Ovary (tissue), 3 donors: Measurements from ENCODE around the gene TNFRSF13B.

Source experiments
- EP300 ChIP-seq: sonication (generic); formaldehyde crosslinking; IDR thresholded peaks from one replicate; pipeline ENCODE4 v1.6.1; 2017; ENCODE audit warnings: antibody characterized with exemption
- POLR2A ChIP-seq: fragments of 450-650 bp; IDR thresholded peaks from one replicate; pipeline ENCODE4 v1.6.1; 2017; ENCODE audit warnings: antibody characterized with exemption, mild to moderate bottlenecking, moderate library complexity
- TF ChIP-seq, protein P1 (sequence below), 3 donors: fragments of 450-650 bp in 2 of 3; fragments of 200-600 bp in 1 of 3; IDR thresholded peaks; one replicate each; pipeline versions ENCODE4 v1.5.1 to v1.8.0; 2016 to 2022; ENCODE audit warnings: antibody characterized with exemption in 3 of 3, mild to moderate bottlenecking in 1 of 3
- donor health status: DM: no; HTN: no; CAD: no.

DNA sequence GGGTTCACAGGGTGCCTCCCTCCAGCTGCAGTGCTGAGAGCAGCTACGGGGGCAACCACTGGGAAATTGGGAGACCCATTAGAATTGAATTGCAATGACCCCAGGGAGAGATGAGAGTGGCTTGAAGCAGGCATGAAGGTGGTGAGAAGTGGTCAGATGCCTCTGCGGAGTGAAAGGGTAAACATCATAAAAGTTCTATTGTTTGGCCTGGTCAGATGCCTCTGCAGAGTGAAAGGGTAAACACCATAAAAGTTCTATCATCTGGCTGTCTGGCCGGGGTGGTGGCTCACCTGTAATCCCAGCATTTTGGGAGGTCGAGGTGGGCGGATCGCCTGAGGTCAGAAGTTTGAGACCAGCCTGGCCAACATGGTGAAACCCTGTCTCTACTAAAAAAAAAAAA, 53.5 kb downstream of the TNFRSF13B start:
- TF ChIP-seq POLR2A, result no peak
- TF ChIP-seq, protein P1, sequence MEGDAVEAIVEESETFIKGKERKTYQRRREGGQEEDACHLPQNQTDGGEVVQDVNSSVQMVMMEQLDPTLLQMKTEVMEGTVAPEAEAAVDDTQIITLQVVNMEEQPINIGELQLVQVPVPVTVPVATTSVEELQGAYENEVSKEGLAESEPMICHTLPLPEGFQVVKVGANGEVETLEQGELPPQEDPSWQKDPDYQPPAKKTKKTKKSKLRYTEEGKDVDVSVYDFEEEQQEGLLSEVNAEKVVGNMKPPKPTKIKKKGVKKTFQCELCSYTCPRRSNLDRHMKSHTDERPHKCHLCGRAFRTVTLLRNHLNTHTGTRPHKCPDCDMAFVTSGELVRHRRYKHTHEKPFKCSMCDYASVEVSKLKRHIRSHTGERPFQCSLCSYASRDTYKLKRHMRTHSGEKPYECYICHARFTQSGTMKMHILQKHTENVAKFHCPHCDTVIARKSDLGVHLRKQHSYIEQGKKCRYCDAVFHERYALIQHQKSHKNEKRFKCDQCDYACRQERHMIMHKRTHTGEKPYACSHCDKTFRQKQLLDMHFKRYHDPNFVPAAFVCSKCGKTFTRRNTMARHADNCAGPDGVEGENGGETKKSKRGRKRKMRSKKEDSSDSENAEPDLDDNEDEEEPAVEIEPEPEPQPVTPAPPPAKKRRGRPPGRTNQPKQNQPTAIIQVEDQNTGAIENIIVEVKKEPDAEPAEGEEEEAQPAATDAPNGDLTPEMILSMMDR (IDR thresholded peaks at IDR 0.05), result no peak
- no peak for TF ChIP-seq EP300
